ENCODE measurements around the gene WIPF2.

WIPF2 gene

DNA sequence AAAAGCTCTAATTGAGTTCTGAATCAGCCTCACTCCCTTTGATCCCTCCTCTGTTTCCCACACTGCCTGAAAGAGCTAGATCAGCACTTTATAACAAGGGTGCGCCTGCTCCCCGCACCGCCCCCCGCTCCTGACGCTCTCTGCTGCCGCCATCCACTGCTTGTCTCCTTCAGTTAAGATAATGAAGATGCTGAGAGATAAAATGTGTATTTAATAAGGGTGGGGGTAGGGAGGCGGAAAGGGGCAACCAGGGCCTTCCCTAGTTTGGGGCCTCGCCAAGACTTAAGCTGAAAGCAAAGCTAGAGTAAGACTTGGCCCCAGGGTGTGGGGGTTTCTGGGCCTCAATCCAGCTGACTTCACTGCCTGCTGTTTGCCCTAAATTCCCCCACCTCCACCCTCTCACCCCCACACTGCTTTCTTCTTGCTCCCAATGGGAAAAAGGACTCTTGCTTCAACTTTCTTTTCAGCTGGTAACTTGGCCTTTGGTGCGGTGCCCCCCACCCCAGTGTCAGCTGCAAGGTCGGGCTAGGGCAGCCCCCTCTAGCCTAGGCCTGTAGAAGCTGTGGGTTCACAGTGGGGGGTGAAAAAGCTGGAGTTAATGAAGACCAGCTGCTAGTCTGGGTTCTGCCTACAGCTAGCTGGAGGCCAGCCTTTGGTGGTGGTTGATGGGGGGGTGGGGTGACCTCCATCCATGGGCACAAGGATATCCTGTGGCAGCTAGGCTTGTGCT, 88.1 kb downstream of the WIPF2 start:
- Histone ChIP-seq H3K36me3 (peaks cover 7% of the 10 kb centered on the region), H3K9me3 (no peaks in the 10 kb centered on the region), H3K27me3 (no peaks in the 10 kb centered on the region), H3K4me1 (peaks cover 71% of the 10 kb centered on the region), H3K4me3 (ENCODE audit: low read depth, low read length) (peak overlapping the region; percentile 12)
- no peak for TF ChIP-seq CTCF (IDR thresholded peaks at IDR 0.05; ENCODE audit: low read depth, low read length)
- peak; percentile 80 for DNase-seq

DNA sequence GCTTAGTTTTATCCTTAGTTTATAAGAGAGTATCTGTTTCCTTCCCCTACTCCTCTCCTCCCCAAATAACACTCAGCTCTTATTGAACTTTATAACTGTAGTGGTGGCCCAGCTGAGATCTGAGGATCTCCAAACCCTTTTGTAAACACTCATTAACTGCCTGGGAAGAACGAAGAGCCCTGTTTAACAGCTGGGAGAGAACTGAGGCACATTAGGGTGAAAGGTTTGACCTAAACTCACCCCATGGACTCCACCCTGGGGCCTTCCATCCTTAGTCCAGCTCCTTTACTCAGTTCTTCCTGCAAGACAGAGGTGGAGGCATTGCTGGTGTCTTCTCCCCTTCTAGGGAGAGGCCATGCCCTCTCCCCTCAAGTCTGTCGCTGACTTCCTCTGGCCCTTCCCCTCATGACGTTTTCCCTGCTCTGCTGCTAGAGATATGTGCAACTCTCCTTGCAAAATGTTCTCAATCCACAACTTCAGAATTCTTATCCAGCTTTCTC, 88.7 kb downstream of the WIPF2 start:
- Histone ChIP-seq H3K27me3 (no peaks in the 10 kb centered on the region), H3K36me3 (peaks cover 1% of the 10 kb centered on the region; the same call in 1 of the 2 replicates), H3K9me3 (no peaks in the 10 kb centered on the region), H3K4me1 (peaks cover 75% of the 10 kb centered on the region), H3K4me3 (ENCODE audit: low read depth, low read length) (peak overlapping the region; percentile 12)
- TF ChIP-seq CTCF (IDR thresholded peaks at IDR 0.05; ENCODE audit: low read depth, low read length): no peak
- no peak for DNase-seq

GRCh38 chr17:40309031-40309948, 90.2 kb downstream of the WIPF2 start, which contains the start of gene RARA:
RARA (plus strand) TSS chr17:40309180; CDS start chr17:40331219, 22,039 bp downstream.
- TF ChIP-seq CTCF (IDR thresholded peaks at IDR 0.05; ENCODE audit: low read depth, low read length): no peak
- H3K27me3 ChIP-seq: no peaks in the 10 kb centered on the region
- peak; percentile 77 for DNase-seq
- no peaks in the 10 kb centered on the region for H3K9me3 ChIP-seq
- no peaks in the 10 kb centered on the region for H3K36me3 ChIP-seq
- H3K4me1 ChIP-seq: peaks cover 71% of the 10 kb centered on the region
- H3K4me3 ChIP-seq (ENCODE audit: low read depth, low read length): peak within 1 kb of the TSS; percentile 95

- Histone ChIP-seq H3K27me3 (no peaks in the 10 kb centered on the region), H3K4me1 (peaks cover 70% of the 10 kb centered on the region), H3K9me3 (no peaks in the 10 kb centered on the region), H3K4me3 (ENCODE audit: low read depth, low read length) (peak overlapping the region; percentile 95), H3K36me3 (no peaks in the 10 kb centered on the region)
- no peak for TF ChIP-seq CTCF (IDR thresholded peaks at IDR 0.05; ENCODE audit: low read depth, low read length)
- DNase-seq: peak; percentile 47
Observed at GRCh38 chr17:40309949-40310510, 90.9 kb downstream of the WIPF2 start.

GRCh38 chr17:40310882-40311391, 91.8 kb downstream of the WIPF2 start:
- no peak for TF ChIP-seq CTCF (IDR thresholded peaks at IDR 0.05; ENCODE audit: low read depth, low read length)
- Histone ChIP-seq H3K4me3 (ENCODE audit: low read depth, low read length) (peak overlapping the region; percentile 95), H3K9me3 (no peaks in the 10 kb centered on the region), H3K36me3 (no peaks in the 10 kb centered on the region), H3K27me3 (no peaks in the 10 kb centered on the region), H3K4me1 (peaks cover 69% of the 10 kb centered on the region)
- DNase-seq: peak; percentile 82
